Left forelimb (tissue), 1 donor: Measurements from ENCODE around the gene ARPC3.
"Not testable (repeated sequence)": the region's sequence is repeated elsewhere in the genome, so short reads cannot be mapped to it uniquely, and the experiment has no call there.

Source experiments
- DNase-seq: peaks from one replicate; pipeline ENCODE4 v3.0.0-alpha.2; 2018; ENCODE audit warnings: low spot score

Gene ARPC3

GRCh38 chr12:110417113-110417512 lies 33.0 kb downstream of the ARPC3 start:
- not testable (repeated sequence) for DNase-seq

GRCh38 chr12:110410086-110410485 lies 40.1 kb downstream of the ARPC3 start:
- not testable (repeated sequence) for DNase-seq

GRCh38 chr12:110405126-110405662 lies 44.9 kb downstream of the ARPC3 start:
- DNase-seq: not testable (repeated sequence)

DNA sequence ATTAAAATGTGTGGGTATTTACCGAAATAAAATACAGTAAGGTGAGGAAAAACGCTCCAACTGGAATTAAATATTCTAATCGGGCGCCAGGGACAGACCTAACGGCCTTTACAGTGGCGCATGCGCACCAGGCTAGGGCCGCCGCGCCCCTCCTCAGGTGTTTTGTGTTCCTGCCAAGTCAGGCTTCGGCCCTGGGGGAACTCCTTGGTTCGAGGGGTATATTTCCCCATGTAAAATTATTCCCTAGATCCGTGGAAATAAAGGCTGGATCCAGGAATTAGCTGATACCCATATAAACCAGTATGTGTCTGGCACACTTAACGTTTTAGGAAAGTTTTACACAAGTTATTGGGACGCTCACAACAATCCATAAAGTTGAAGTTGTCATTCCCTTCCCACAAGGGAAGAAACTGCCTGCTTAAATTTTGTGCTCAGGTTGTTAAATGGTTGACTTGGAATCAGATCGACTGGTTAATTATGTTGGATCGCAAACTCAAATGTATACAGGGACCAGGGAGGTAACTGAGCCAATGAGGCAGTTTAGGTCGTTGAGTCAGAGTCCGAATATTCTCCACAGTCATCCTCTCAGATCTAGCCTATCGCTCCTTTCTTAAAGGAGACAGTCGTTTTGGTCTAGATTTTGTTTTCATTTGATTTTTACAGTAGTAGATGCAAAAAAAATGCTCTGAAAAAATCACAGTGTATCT lies 46.0 kb downstream of the ARPC3 start:
- DNase-seq: peak; percentile 80

DNA sequence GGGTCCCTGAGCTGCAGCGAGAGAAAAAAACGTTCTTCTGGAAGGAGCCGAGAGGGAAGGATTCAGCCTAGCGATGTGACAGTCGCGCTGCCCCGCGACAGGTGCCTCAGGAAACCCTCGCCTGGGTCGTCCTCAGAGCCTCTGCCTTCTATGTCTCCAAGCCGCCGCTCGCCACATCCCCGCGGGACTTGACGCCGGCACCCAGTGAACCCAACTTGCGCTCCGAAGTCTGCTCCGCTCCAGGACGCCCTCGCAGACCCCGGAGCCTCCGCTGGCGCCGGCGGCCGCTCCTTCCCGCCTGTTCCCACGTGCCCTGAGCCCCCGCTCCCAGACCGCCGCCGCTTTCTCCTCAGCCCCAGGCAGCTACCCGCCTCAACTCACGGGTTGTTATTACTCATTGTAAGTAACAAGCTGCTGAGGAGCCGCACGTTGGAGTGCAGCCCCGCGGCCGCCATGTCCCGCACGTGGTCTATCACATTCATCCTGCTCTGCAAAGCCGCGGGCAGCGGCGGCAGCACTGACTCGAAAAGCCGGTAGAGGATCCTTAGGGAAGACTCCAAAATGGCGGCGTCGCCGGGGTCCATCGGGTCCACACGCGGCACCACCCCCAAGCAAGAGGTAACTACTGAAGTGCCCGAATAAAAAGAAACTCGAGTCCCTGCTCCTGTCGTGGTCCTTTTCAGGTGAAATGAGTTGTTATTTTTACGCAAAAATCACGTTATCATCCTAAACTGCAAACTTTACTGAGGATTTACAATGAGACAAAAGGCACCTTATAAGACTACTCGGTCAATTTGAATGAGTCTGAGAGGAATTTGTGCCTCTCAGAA lies 46.8 kb downstream of the ARPC3 start, which contains the start of gene ANAPC7:
Gene ANAPC7 (minus strand): TSS at position 563 of the 830 bp plus-strand sequence. CDS start 81 bp downstream, at position 482.
- peak; percentile 91 for DNase-seq
